T-helper 2 cell treated with Interferon-gamma antibody and Interleukin-4, amounts not matched to agents 5 μg/mL and 100 μg/mL, for 36 hours (primary cell): ENCODE results near the gene SCLT1.

Experiments used
- DNase-seq: peaks from one replicate; pipeline ENCODE4 v3.0.0; 2021; ENCODE audit warnings: low spot score
- H3K27ac Mint-ChIP-seq: one replicate; pipeline ENCODE4 v1.8.0; 2021; ENCODE audit warnings: mild to moderate bottlenecking, mixed read lengths
- H3K27me3 Mint-ChIP-seq: one replicate; pipeline ENCODE4 v1.8.0; 2021; ENCODE audit warnings: low read depth, mixed read lengths
- H3K36me3 Mint-ChIP-seq: one replicate; pipeline ENCODE4 v1.8.0; 2021; ENCODE audit warnings: low read depth, mixed read lengths
- H3K4me1 Mint-ChIP-seq: one replicate; pipeline ENCODE4 v1.8.0; 2021; ENCODE audit warnings: low read depth, mixed read lengths
- H3K4me3 Mint-ChIP-seq: one replicate; pipeline ENCODE4 v1.8.0; 2022; ENCODE audit warnings: mild to moderate bottlenecking, moderate library complexity, mixed read lengths
- H3K9me3 Mint-ChIP-seq: one replicate; pipeline ENCODE4 v1.8.0; 2021; ENCODE audit warnings: mixed read lengths

Gene SCLT1

DNA sequence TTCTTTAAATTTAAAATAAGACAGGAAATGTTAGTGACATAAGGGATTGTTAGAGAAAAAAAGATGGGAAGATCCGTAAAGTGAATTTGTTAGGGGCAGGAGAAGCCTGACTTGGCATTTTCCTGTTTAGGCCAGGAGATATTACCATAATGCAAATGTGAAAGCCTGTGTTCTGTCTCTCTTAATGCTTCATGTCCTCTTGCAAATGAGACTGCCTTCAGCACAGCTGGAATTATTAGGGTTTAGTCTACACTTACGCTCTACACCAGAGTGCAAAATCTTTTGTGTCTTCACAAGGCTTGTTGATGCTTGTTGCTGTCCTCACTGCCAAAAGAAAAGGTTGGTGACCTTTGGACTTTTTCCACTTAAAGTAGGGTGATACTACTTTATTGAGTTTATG lies 227.1 kb downstream of the SCLT1 start:
- Mint-ChIP-seq H3K4me3 (no peak overlapping the region), H3K27me3 (no peaks in the 10 kb centered on the region), H3K27ac (no peak overlapping the region), H3K4me1 (peaks cover 24% of the 10 kb centered on the region), H3K36me3 (peaks cover 77% of the 10 kb centered on the region), H3K9me3 (no peaks in the 10 kb centered on the region)
- no peak for DNase-seq

GRCh38 chr4:128865132-128865531 lies 228.2 kb downstream of the SCLT1 start:
- peaks cover 76% of the 10 kb centered on the region for H3K36me3 Mint-ChIP-seq
- peaks cover 30% of the 10 kb centered on the region for H3K4me1 Mint-ChIP-seq
- DNase-seq: no peak
- H3K4me3 Mint-ChIP-seq: no peak overlapping the region
- H3K27ac Mint-ChIP-seq: no peak overlapping the region
- H3K27me3 Mint-ChIP-seq: no peaks in the 10 kb centered on the region
- H3K9me3 Mint-ChIP-seq: no peaks in the 10 kb centered on the region

- Mint-ChIP-seq H3K36me3 (peaks cover 74% of the 10 kb centered on the region), H3K27me3 (no peaks in the 10 kb centered on the region), H3K9me3 (no peaks in the 10 kb centered on the region), H3K4me1 (peaks cover 38% of the 10 kb centered on the region), H3K4me3 (no peak overlapping the region), H3K27ac (peak overlapping the region; percentile 4)
- DNase-seq: peak; percentile 30
Measured at GRCh38 chr4:128863312-128864075, 229.8 kb downstream of the SCLT1 start.

DNA sequence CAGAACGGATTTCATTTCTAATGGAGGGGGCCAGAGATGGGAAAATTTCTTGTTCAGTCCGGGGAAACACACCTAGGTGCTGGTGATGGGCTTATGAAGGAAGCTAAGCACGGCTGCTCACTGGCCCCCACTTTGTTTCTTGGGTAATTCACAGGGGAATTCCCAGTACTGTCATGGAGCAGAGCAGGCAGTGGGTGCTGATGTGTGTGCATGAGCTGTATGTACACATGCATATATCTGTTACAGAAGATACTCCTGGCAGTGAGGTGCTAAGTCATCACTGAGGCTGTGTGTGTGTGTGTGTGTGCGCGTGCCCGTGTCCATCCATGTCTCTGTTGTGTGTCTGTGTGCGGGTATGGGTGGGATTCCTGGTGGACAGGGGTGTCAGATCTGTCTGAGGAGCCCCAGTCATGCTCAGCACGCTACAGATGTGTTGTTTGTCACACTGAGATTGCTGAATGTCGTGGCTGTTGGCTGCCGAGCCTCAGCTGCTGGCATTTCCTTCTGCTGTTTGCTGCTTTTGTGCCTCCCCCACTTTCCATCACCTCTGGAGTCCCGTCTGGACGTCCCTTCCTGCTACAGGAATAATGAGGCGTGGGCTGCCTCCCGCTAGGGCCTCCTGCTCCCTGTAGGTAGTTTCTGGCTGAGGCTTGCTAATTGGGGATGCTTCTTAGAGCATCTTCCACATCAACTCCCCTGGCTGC lies 230.6 kb downstream of the SCLT1 start:
- peak; percentile 38 for DNase-seq
- Mint-ChIP-seq H3K27me3 (no peaks in the 10 kb centered on the region), H3K4me3 (no peak overlapping the region), H3K27ac (peak overlapping the region; percentile 4), H3K9me3 (no peaks in the 10 kb centered on the region), H3K4me1 (peaks cover 38% of the 10 kb centered on the region), H3K36me3 (peaks cover 74% of the 10 kb centered on the region)

DNA sequence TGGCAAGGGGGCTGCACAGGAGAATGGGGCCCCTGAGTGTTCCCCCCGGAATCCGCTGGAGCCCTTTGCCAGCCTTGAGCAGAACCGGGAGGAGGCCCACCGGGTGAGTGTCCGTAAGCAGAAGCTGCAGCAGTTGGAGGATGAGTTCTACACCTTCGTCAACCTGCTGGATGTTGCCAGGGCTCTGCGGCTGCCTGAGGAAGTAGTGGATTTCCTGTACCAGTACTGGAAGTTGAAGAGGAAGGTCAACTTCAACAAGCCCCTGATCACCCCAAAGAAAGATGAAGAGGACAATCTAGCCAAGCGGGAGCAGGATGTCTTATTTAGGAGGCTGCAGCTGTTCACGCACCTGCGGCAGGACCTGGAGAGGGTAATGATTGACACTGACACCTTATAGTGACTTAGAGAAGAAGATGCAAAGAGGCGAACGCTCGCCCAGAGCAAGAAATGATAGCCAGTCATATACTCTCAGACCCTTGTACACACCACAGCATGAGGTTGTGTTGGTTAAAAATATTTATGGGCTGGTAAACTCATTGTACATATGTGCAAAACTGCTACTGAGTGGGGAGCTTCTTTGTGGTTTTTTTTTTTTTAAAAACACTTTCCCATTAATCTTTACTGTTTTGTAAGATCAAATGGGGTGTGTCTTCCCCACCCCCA lies 231.4 kb downstream of the SCLT1 start:
- peaks cover 75% of the 10 kb centered on the region for H3K36me3 Mint-ChIP-seq
- H3K27me3 Mint-ChIP-seq: no peaks in the 10 kb centered on the region
- peak overlapping the region; percentile 23 for H3K27ac Mint-ChIP-seq
- peaks cover 38% of the 10 kb centered on the region for H3K4me1 Mint-ChIP-seq
- no peak for DNase-seq
- H3K4me3 Mint-ChIP-seq: peak overlapping the region; percentile 39
- H3K9me3 Mint-ChIP-seq: no peaks in the 10 kb centered on the region

DNA sequence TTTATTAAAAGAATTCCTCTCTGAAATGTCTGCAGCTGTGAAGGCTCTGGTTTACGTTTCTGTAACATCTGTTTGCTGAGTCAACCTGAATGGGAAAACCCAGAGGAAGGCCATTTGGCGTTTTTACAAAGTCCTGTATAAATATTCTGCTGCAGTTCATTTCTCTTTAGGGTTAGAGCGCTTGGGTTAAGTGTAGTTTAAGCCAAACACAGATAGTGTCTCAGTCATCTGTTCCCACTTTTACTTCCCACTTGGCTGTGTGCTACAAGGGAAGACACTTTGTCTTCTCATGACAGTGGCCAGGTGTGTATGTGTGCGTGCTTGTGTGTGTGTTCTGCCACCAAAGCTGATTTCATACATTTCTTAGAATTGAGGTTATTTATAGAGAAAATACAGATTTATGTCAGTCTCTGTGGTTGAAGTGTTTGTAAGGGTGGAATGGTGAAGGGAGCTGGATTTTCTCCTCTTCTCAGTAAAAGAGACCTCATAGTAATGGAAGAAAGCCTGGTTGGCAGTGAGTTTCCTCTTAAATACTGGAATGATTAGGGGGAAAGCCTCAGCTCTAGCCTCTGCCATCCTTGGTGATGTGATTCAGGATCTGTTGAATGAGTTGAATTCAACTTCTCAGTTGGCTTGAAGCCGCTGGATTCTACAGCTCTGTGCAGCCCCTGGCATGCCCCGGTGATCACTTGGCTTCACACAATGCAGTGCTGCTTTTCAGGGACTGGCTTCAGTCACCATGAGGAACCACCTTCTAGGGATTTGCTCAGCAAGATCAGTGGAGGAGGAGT lies 233.3 kb downstream of the SCLT1 start:
- peaks cover 73% of the 10 kb centered on the region for H3K36me3 Mint-ChIP-seq
- DNase-seq: no peak
- peaks cover 38% of the 10 kb centered on the region for H3K4me1 Mint-ChIP-seq
- H3K9me3 Mint-ChIP-seq: no peaks in the 10 kb centered on the region
- H3K27ac Mint-ChIP-seq: peak overlapping the region; percentile 63
- H3K4me3 Mint-ChIP-seq: peak overlapping the region; percentile 2
- H3K27me3 Mint-ChIP-seq: no peaks in the 10 kb centered on the region

- H3K9me3 Mint-ChIP-seq: no peaks in the 10 kb centered on the region
- peaks cover 70% of the 10 kb centered on the region for H3K36me3 Mint-ChIP-seq
- peaks cover 46% of the 10 kb centered on the region for H3K4me1 Mint-ChIP-seq
- no peak overlapping the region for H3K27ac Mint-ChIP-seq
- no peak for DNase-seq
- no peaks in the 10 kb centered on the region for H3K27me3 Mint-ChIP-seq
- H3K4me3 Mint-ChIP-seq: no peak overlapping the region
Measured at GRCh38 chr4:128858879-128859671, 234.3 kb downstream of the SCLT1 start.

GRCh38 chr4:128856246-128856645 lies 237.1 kb downstream of the SCLT1 start:
- Mint-ChIP-seq H3K27ac (no peak overlapping the region), H3K9me3 (no peaks in the 10 kb centered on the region), H3K36me3 (peaks cover 75% of the 10 kb centered on the region), H3K4me1 (peaks cover 32% of the 10 kb centered on the region), H3K27me3 (no peaks in the 10 kb centered on the region), H3K4me3 (no peak overlapping the region)
- no peak for DNase-seq

DNA sequence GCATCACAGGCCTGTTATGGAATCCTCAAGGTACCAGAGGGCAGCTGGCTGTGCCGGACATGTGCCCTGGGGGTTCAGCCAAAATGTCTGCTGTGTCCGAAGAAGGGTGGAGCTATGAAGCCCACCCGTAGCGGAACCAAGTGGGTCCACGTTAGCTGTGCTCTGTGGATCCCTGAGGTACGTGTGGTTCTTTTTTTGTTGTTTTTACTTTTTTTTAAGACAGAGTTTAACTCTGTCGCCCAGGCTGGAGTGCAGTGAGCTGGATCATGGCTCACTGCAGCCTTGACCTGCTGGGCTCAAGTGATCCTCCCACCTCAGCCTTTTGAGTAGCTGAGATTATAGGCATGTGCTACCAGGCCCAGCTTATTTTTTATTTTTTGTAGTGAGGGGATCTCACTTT lies 237.7 kb downstream of the SCLT1 start:
- Mint-ChIP-seq H3K4me3 (no peak overlapping the region), H3K27me3 (no peaks in the 10 kb centered on the region), H3K4me1 (peaks cover 27% of the 10 kb centered on the region), H3K36me3 (peaks cover 74% of the 10 kb centered on the region), H3K9me3 (no peaks in the 10 kb centered on the region), H3K27ac (no peak overlapping the region)
- no peak for DNase-seq

DNA sequence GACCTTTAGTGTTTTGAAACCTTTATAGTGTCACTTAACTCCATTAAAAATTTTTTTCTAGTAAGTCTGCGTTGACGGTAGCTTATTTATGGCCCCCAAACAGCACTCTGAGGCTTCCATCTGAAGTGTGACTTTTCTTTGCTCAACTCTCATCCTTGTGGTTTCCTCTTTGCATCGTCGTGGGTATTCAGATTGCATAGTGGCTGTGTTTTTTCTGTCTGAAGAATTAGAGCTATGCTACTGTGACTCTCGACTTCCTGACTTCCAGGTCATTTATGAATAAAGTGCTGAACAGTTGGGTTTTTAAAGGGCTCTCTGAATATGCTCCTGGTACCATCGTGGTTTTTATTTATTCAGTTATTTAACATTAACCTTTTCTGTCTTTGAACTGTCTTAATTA lies 238.9 kb downstream of the SCLT1 start:
- Mint-ChIP-seq H3K4me1 (peaks cover 19% of the 10 kb centered on the region), H3K27ac (peak overlapping the region; percentile 78), H3K36me3 (peaks cover 69% of the 10 kb centered on the region), H3K27me3 (no peaks in the 10 kb centered on the region), H3K4me3 (peak overlapping the region; percentile 68), H3K9me3 (no peaks in the 10 kb centered on the region)
- DNase-seq: peak; percentile 24

DNA sequence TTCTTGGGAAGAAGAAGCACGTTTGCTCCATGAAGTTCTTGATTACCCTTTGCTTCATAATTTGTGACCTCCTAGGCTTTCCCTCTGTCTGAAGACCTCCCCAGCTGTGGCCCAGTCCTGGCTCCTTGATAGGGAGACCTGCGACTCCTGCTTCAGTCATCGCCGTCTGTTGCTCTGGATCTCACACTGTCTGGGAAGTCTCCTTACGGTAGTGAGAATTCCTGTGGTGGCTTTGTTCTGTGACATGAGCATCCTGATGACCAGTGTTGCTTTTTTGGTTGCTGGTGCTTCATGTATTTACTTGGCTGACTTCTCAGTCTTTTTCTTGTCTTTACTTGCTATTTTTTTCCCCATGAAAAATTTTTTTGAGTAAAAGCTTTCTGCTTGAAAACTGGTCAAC lies 239.6 kb downstream of the SCLT1 start:
- Mint-ChIP-seq H3K27ac (no peak overlapping the region), H3K9me3 (no peaks in the 10 kb centered on the region), H3K27me3 (no peaks in the 10 kb centered on the region), H3K4me1 (peaks cover 15% of the 10 kb centered on the region), H3K36me3 (peaks cover 69% of the 10 kb centered on the region), H3K4me3 (no peak overlapping the region)
- no peak for DNase-seq

DNA sequence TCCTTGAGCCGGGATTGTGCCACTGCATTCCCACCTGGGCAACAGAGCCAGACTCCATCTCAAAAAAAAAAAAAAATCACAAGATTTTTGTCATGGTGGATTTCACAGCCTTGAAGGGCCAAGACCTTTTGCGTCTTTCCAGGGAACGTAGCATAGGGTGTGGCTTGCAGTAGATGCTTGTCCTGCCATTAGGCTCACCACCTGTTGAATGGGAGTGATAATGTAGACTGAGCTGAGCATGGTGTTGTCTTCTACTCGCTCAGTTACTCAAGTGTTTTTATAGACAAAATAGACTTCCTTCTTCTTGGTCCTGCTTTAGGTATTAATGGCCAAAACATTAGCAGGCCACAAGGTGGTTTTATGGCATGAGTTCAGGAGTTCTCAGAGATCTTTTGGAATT lies 243.1 kb downstream of the SCLT1 start:
- Mint-ChIP-seq H3K27ac (no peak overlapping the region), H3K4me3 (no peak overlapping the region), H3K36me3 (peaks cover 75% of the 10 kb centered on the region), H3K27me3 (no peaks in the 10 kb centered on the region), H3K9me3 (no peaks in the 10 kb centered on the region), H3K4me1 (peaks cover 22% of the 10 kb centered on the region)
- DNase-seq: no peak

DNA sequence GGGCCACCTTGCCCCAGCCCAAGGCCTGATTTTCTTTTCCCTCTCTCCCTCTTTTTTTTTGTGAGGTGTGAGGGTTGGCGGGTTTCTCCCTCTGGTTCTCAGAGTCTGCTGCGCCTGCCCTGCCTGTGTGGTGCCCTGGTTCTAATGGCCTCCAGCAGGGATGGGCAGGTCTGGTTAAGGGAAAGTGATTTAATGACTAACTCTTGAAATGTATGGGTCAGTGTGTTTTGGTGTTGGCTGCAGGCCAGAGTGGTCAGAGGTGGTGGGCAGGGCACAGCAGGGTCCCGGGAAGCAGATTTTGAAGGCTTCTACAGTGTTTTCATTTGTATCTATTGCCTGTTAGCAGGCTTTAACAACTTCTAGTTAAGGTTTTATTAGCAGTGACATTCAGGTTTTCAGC lies 244.9 kb downstream of the SCLT1 start:
- Mint-ChIP-seq H3K27ac (no peak overlapping the region), H3K36me3 (peaks cover 75% of the 10 kb centered on the region), H3K4me3 (no peak overlapping the region)

More for the DNA sequence above, 244.9 kb downstream of the SCLT1 start:
- H3K9me3 Mint-ChIP-seq: no peaks in the 10 kb centered on the region
- H3K27me3 Mint-ChIP-seq: no peaks in the 10 kb centered on the region
- H3K4me1 Mint-ChIP-seq: peaks cover 14% of the 10 kb centered on the region
- DNase-seq: no peak
